ENCODE results near the gene ITGB1BP1.
"Not testable (repeated sequence)": the region's sequence is repeated elsewhere in the genome, so short reads cannot be mapped to it uniquely, and the experiment has no call there.

The ITGB1BP1 gene

GRCh38 chr2:9398881-9399780, 24.2 kb downstream of the ITGB1BP1 start:
- no peak for DNase-seq

GRCh38 chr2:9398251-9398650, 25.1 kb downstream of the ITGB1BP1 start:
- DNase-seq, result not testable (repeated sequence)

- no peak for DNase-seq
Measured at GRCh38 chr2:9397201-9397600, 26.1 kb downstream of the ITGB1BP1 start.

GRCh38 chr2:9394816-9395215, 28.5 kb downstream of the ITGB1BP1 start:
- DNase-seq, result no peak

GRCh38 chr2:9392898-9393765, 30.2 kb downstream of the ITGB1BP1 start:
- no peak for DNase-seq

GRCh38 chr2:9391961-9392720, 31.2 kb downstream of the ITGB1BP1 start:
- DNase-seq, result no peak

GRCh38 chr2:9390991-9391390, 32.3 kb downstream of the ITGB1BP1 start:
- DNase-seq, result no peak

- no peak for DNase-seq
Measured at GRCh38 chr2:9390151-9390850, 33.0 kb downstream of the ITGB1BP1 start.

GRCh38 chr2:9388950-9389911, 34.1 kb downstream of the ITGB1BP1 start:
- no peak for DNase-seq

- DNase-seq, result no peak
Measured at GRCh38 chr2:9388199-9388681, 35.1 kb downstream of the ITGB1BP1 start.

- no peak for DNase-seq
Measured at GRCh38 chr2:9385841-9386240, 37.5 kb downstream of the ITGB1BP1 start.

GRCh38 chr2:9384521-9384920, 38.8 kb downstream of the ITGB1BP1 start:
- DNase-seq, result no peak

GRCh38 chr2:9382604-9383235, 40.6 kb downstream of the ITGB1BP1 start:
- DNase-seq, result no peak

- DNase-seq, result no peak
Measured at GRCh38 chr2:9380702-9381628, 42.4 kb downstream of the ITGB1BP1 start.

GRCh38 chr2:9379391-9379755, 44.0 kb downstream of the ITGB1BP1 start:
- no peak for DNase-seq

GRCh38 chr2:9378433-9379390, 44.6 kb downstream of the ITGB1BP1 start:
- no peak for DNase-seq

GRCh38 chr2:9377461-9378097, 45.7 kb downstream of the ITGB1BP1 start:
- DNase-seq, result no peak

Data from NCI-H2029 treated with DMSO at 0.1 percent for 48 hours (cell line).